HCT116 (cell line): ENCODE results near the gene TIMM10.
"Not testable (repeated sequence)": the region's sequence is repeated elsewhere in the genome, so short reads cannot be mapped to it uniquely, and the experiment has no call there.

ENCODE experiments used
- ATF3 ChIP-seq: IDR thresholded peaks from 2 replicates; pipeline ENCODE4 v1.6.1; 2012
- CBX3 ChIP-seq: IDR thresholded peaks from 2 replicates; pipeline ENCODE4 v1.6.1; 2012; ENCODE audit warnings: low read depth
- CTCF ChIP-seq, 3 experiments: fragments of 200-600 bp in 1 of 3; sonication (generic) in 1 of 3; IDR thresholded peaks in 2 of 3; conservative IDR thresholded peaks in 1 of 3; 2 replicates each; pipeline ENCODE4 v1.5.1; 2012 to 2017; ENCODE audit warnings: low read depth in 2 of 3, low read length in 2 of 3, antibody characterized with exemption in 1 of 3, borderline replicate concordance in 1 of 3, control low read depth in 1 of 3, mild to moderate bottlenecking in 1 of 3, mixed read lengths in 1 of 3, mixed run types in 1 of 3, moderate library complexity in 1 of 3; ENCODE audit not compliant: insufficient read depth in 1 of 3
- MAX ChIP-seq: IDR thresholded peaks from 2 replicates; pipeline ENCODE4 v1.6.1; 2012
- REST ChIP-seq: IDR thresholded peaks from 2 replicates; pipeline ENCODE4 v1.6.1; 2012; ENCODE audit warnings: low read depth
- YY1 ChIP-seq: IDR thresholded peaks from 2 replicates; pipeline ENCODE4 v1.6.1; 2011; ENCODE audit warnings: low read length, low read depth, moderate library complexity, mild to moderate bottlenecking; ENCODE audit not compliant: insufficient replicate concordance; ENCODE audit errors: extremely low read depth

- not testable (repeated sequence) for TF ChIP-seq CTCF (IDR thresholded peaks at IDR 0.05 in 2 of 3, conservative IDR thresholded peaks at IDR 0.05 in 1 of 3; ENCODE audit: borderline replicate concordance in 1 of 3, insufficient read depth in 1 of 3, low read depth in 2 of 3, low read length in 2 of 3); MAX; YY1; CBX3; REST; ATF3
Measured at GRCh38 chr11:57534449-57534848, 3.9 kb upstream of the TIMM10 start.
